ENCODE measurements around the gene CYTH3.

Gene CYTH3

GRCh38 chr7:6258440-6259182, 13.8 kb downstream of the CYTH3 start:
- no peak for DNase-seq (ENCODE audit: low read depth in 4 of 4, low spot score in 1 of 4)

GRCh38 chr7:6257675-6258074, 14.7 kb downstream of the CYTH3 start:
- no peak for DNase-seq (ENCODE audit: low read depth in 4 of 4, low spot score in 1 of 4)

GRCh38 chr7:6256677-6257535, 15.5 kb downstream of the CYTH3 start:
- no peak for DNase-seq (ENCODE audit: low read depth in 4 of 4, low spot score in 1 of 4)

- no peak for DNase-seq (ENCODE audit: low read depth in 4 of 4, low spot score in 1 of 4)
Measured at GRCh38 chr7:6256109-6256483, 16.3 kb downstream of the CYTH3 start.

GRCh38 chr7:6254866-6255265, 17.6 kb downstream of the CYTH3 start:
- DNase-seq (ENCODE audit: low read depth in 4 of 4, low spot score in 1 of 4) = no peak

- no peak for DNase-seq (ENCODE audit: low read depth in 4 of 4, low spot score in 1 of 4)
Measured at GRCh38 chr7:6252748-6253147, 19.7 kb downstream of the CYTH3 start.

GRCh38 chr7:6252341-6252746, 20.1 kb downstream of the CYTH3 start:
- no peak for DNase-seq (ENCODE audit: low read depth in 4 of 4, low spot score in 1 of 4)

- DNase-seq (ENCODE audit: low read depth in 4 of 4, low spot score in 1 of 4) = no peak
Measured at GRCh38 chr7:6251653-6252052, 20.8 kb downstream of the CYTH3 start.

- no peak for DNase-seq (ENCODE audit: low read depth in 4 of 4, low spot score in 1 of 4)
Measured at GRCh38 chr7:6250364-6250833, 22.0 kb downstream of the CYTH3 start.

GRCh38 chr7:6249043-6249442, 23.4 kb downstream of the CYTH3 start:
- no peak for DNase-seq (ENCODE audit: low read depth in 4 of 4, low spot score in 1 of 4)

- DNase-seq (ENCODE audit: low read depth in 4 of 4, low spot score in 1 of 4) = no peak
Measured at GRCh38 chr7:6248581-6248980, 23.8 kb downstream of the CYTH3 start.

GRCh38 chr7:6246251-6246917, 26.0 kb downstream of the CYTH3 start:
- no peak for DNase-seq (ENCODE audit: low read depth in 4 of 4, low spot score in 1 of 4)

- DNase-seq (ENCODE audit: low read depth in 4 of 4, low spot score in 1 of 4) = no peak
Measured at GRCh38 chr7:6244021-6244420, 28.4 kb downstream of the CYTH3 start.

GRCh38 chr7:6243168-6243567, 29.3 kb downstream of the CYTH3 start:
- DNase-seq (ENCODE audit: low read depth in 4 of 4, low spot score in 1 of 4) = no peak

- DNase-seq (ENCODE audit: low read depth in 4 of 4, low spot score in 1 of 4) = no peak
Measured at GRCh38 chr7:6242561-6242960, 29.9 kb downstream of the CYTH3 start.

- no peak for DNase-seq (ENCODE audit: low read depth in 4 of 4, low spot score in 1 of 4)
Measured at GRCh38 chr7:6241607-6241973, 30.8 kb downstream of the CYTH3 start.

- no peak for DNase-seq (ENCODE audit: low read depth in 4 of 4, low spot score in 1 of 4)
Measured at GRCh38 chr7:6238309-6238925, 34.0 kb downstream of the CYTH3 start.

GRCh38 chr7:6237730-6238129, 34.7 kb downstream of the CYTH3 start:
- no peak for DNase-seq (ENCODE audit: low read depth in 4 of 4, low spot score in 1 of 4)

GRCh38 chr7:6237011-6237410, 35.4 kb downstream of the CYTH3 start:
- DNase-seq (ENCODE audit: low read depth in 4 of 4, low spot score in 1 of 4) = no peak

- DNase-seq (ENCODE audit: low read depth in 4 of 4, low spot score in 1 of 4) = no peak
Measured at GRCh38 chr7:6235029-6235871, 37.2 kb downstream of the CYTH3 start.

GRCh38 chr7:6234384-6234783, 38.0 kb downstream of the CYTH3 start:
- no peak for DNase-seq (ENCODE audit: low read depth in 4 of 4, low spot score in 1 of 4)
